Measurements from ENCODE around the gene PTPN18.
A peak's percentile ranks its signal among the peaks of the same experiment; 100 is the strongest.

Gene PTPN18

GRCh38 chr2:130334026-130334425, 21.8 kb upstream of the PTPN18 start:
- ChIA-PET CTCF (no interaction called here), POLR2A (interaction anchor here (0.7 kb wide), 1 partner anchor 9 kb away, joined by 3 read pairs; the partner anchor contains the start of gene IMP4)
- DNase-seq (ENCODE audit: extremely low spot score): no peak
- TF ChIP-seq CTBP1 (IDR thresholded peaks at IDR 0.05; ENCODE audit: borderline replicate concordance) (no peak), FOXM1 (IDR thresholded peaks at IDR 0.05; ENCODE audit: borderline replicate concordance) (no peak), SP1 (IDR thresholded peaks at IDR 0.05) (no peak), ARNT (IDR thresholded peaks at IDR 0.05) (no peak), TARDBP (IDR thresholded peaks at IDR 0.05) (no peak), LEF1 (IDR thresholded peaks at IDR 0.05; ENCODE audit: borderline replicate concordance) (no peak), L3MBTL2 (conservative IDR thresholded peaks at IDR 0.05) (no peak), FOXA1 (IDR thresholded peaks at IDR 0.05) (no peak), ELF4 (IDR thresholded peaks at IDR 0.05) (no peak), NFRKB (IDR thresholded peaks at IDR 0.05) (no peak), HDGF (IDR thresholded peaks at IDR 0.05; ENCODE audit: borderline replicate concordance) (no peak), FOXK2 (IDR thresholded peaks at IDR 0.05) (no peak)

DNA sequence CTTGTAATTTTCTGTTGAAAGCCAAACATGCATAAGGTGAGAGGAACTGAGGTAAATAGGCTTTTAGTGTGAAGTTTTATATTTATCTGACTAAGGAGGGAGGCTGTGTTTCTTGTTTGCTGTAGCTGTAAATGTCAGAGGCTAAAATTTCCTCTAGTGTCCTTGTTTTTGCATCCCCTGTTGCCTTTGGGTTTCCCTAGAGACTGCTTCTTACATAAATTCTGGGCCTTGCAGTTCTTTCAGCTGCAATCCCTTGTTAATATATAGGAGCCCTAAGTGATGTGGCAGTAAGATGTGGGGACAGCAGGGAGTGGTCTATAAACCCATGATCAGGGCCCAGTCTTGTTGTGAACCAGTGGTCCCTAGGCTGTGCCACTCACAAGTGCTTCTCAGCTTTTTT, 20.6 kb upstream of the PTPN18 start:
- DNase-seq (ENCODE audit: extremely low spot score): no peak
- TF ChIP-seq ELF4 (IDR thresholded peaks at IDR 0.05): no peak
- TF ChIP-seq L3MBTL2 (conservative IDR thresholded peaks at IDR 0.05): no peak
- no peak for TF ChIP-seq FOXM1 (IDR thresholded peaks at IDR 0.05; ENCODE audit: borderline replicate concordance)
- TF ChIP-seq BHLHE40 (IDR thresholded peaks at IDR 0.05; ENCODE audit: borderline replicate concordance): no peak
- no peak for TF ChIP-seq ZNF384 (IDR thresholded peaks at IDR 0.05)
- TF ChIP-seq CTBP1 (IDR thresholded peaks at IDR 0.05; ENCODE audit: borderline replicate concordance): no peak
- no peak for TF ChIP-seq NFRKB (IDR thresholded peaks at IDR 0.05)
- TF ChIP-seq HDGF (IDR thresholded peaks at IDR 0.05; ENCODE audit: borderline replicate concordance): no peak
- no peak for TF ChIP-seq SUZ12 (IDR thresholded peaks at IDR 0.05)
- TF ChIP-seq, protein P1, sequence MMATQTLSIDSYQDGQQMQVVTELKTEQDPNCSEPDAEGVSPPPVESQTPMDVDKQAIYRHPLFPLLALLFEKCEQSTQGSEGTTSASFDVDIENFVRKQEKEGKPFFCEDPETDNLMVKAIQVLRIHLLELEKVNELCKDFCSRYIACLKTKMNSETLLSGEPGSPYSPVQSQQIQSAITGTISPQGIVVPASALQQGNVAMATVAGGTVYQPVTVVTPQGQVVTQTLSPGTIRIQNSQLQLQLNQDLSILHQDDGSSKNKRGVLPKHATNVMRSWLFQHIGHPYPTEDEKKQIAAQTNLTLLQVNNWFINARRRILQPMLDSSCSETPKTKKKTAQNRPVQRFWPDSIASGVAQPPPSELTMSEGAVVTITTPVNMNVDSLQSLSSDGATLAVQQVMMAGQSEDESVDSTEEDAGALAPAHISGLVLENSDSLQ (IDR thresholded peaks at IDR 0.05): no peak
- ChIA-PET POLR2A (no interaction called here), CTCF (interaction anchor here (1.1 kb wide), 1 partner anchor 9 kb away, joined by 3 read pairs; no protein-coding TSS in a partner anchor)

- POLR2A ChIA-PET: interaction anchor here (1.1 to 1.8 kb wide), 2 partner anchors 55 to 156 kb away, joined by 3 to 6 read pairs; no protein-coding TSS in a partner anchor
- peak; percentile 26 for DNase-seq (ENCODE audit: extremely low spot score)
- CTCF ChIA-PET: interaction anchor here (1.1 kb wide), 1 partner anchor 10 kb away, joined by 3 read pairs; no protein-coding TSS in a partner anchor
- no peak for TF ChIP-seq FOXK2 (IDR thresholded peaks at IDR 0.05)
- no peak for TF ChIP-seq SP1 (IDR thresholded peaks at IDR 0.05)
Measured at GRCh38 chr2:130336150-130336876, 19.5 kb upstream of the PTPN18 start.

DNA sequence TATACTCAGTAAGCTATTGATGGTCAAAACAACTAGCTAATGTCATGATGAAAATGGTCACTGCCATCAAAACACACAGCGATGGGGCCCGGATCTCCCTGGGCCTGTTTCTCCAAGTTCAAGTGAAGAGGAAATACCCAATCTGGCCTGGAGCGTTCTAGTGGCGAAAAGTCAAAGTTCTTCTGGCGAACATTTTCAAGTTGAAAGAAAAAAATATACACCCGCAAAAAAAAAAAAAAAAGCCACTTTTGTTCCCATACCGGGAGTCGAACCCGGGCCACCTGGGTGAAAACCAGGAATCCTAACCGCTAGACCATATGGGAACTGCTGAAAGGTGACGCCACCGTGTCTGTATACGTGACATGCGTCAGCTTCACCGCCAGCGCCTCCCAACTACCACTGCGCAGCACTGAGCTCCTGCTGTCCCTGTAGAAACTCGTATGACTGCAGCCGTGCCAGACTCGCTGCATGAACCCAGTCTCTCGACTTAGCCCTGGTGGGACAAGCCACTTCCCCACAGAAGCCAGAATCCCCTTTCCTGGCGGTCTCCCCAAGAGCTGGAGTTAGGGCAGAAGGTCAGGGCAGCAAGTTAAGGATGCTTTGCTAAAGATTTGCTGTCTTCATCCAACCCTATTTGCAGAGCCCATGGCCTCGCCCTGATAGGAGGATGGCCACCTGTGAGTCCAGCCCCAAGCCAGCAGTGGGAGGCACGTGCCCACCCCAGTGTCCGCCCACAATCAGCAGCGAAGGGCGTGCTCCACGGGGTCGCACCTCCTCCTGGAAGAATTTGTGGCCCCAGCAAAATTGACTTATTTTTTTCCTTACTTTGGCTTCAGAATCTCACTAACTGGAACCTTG, 18.8 kb upstream of the PTPN18 start:
- POLR2A ChIA-PET: interaction anchor here (0.6 to 1.8 kb wide), 3 partner anchors 36 to 157 kb away, joined by 3 to 6 read pairs (median 4); no protein-coding TSS in a partner anchor
- peak; percentile 89 for DNase-seq (ENCODE audit: extremely low spot score)
- CTCF ChIA-PET: no interaction called here
- TF ChIP-seq FOXA1 (IDR thresholded peaks at IDR 0.05) (no peak), LEF1 (IDR thresholded peaks at IDR 0.05; ENCODE audit: borderline replicate concordance) (no peak), SUZ12 (IDR thresholded peaks at IDR 0.05) (no peak), FOXM1 (IDR thresholded peaks at IDR 0.05; ENCODE audit: borderline replicate concordance) (no peak), ARNT (IDR thresholded peaks at IDR 0.05) (0 out of 2 replicates have a peak, but pooled peaks have one; percentile 14), BHLHE40 (IDR thresholded peaks at IDR 0.05; ENCODE audit: borderline replicate concordance) (no peak), TARDBP (IDR thresholded peaks at IDR 0.05) (no peak), ELF4 (IDR thresholded peaks at IDR 0.05) (peak; percentile 26; the same call in 1 of the 2 replicates), CTBP1 (IDR thresholded peaks at IDR 0.05; ENCODE audit: borderline replicate concordance) (no peak), SP1 (IDR thresholded peaks at IDR 0.05) (no peak), L3MBTL2 (conservative IDR thresholded peaks at IDR 0.05) (peak; percentile 87), NFRKB (IDR thresholded peaks at IDR 0.05) (no peak), FOXK2 (IDR thresholded peaks at IDR 0.05) (no peak), ZNF384 (IDR thresholded peaks at IDR 0.05) (peak; percentile 92), HDGF (IDR thresholded peaks at IDR 0.05; ENCODE audit: borderline replicate concordance) (no peak)
- TF ChIP-seq, protein P1 (IDR thresholded peaks at IDR 0.05): 0 out of 2 replicates have a peak, but pooled peaks have one; percentile 1

GRCh38 chr2:130337735-130338325, 18.0 kb upstream of the PTPN18 start:
- ChIA-PET POLR2A (interaction anchor here (0.6 to 1.8 kb wide), 3 partner anchors 35 to 157 kb away, joined by 3 to 6 read pairs (median 4); no protein-coding TSS in a partner anchor), CTCF (no interaction called here)
- no peak for TF ChIP-seq SUZ12 (IDR thresholded peaks at IDR 0.05)
- TF ChIP-seq ELF4 (IDR thresholded peaks at IDR 0.05): no peak
- TF ChIP-seq FOXK2 (IDR thresholded peaks at IDR 0.05): no peak
- TF ChIP-seq TARDBP (IDR thresholded peaks at IDR 0.05): no peak
- no peak for TF ChIP-seq BHLHE40 (IDR thresholded peaks at IDR 0.05; ENCODE audit: borderline replicate concordance)
- TF ChIP-seq CTBP1 (IDR thresholded peaks at IDR 0.05; ENCODE audit: borderline replicate concordance): no peak
- no peak for TF ChIP-seq SP1 (IDR thresholded peaks at IDR 0.05)
- DNase-seq (ENCODE audit: extremely low spot score): no peak

All from HEK293T (cell line).